GM10266 (cell line): Measurements from ENCODE around the gene CARNS1.

Experiments
- DNase-seq: peaks from one replicate; pipeline ENCODE4 v3.0.0; 2012; ENCODE audit errors: extremely low spot score
- CTCF ChIP-seq: IDR thresholded peaks from 2 replicates; pipeline ENCODE4 v1.5.1; 2012; ENCODE audit warnings: mild to moderate bottlenecking, low read depth; ENCODE audit not compliant: control insufficient read depth, insufficient read depth; ENCODE audit errors: missing control alignments

CARNS1 gene

GRCh38 chr11:67455054-67455453 lies 39.6 kb downstream of the CARNS1 start, which contains the start of gene CABP4:
TSS of gene CABP4 (plus strand) at chr11:67455354. CDS start at chr11:67455424, 70 bp downstream.
- no peak for TF ChIP-seq CTCF
- DNase-seq: no peak

- no peak for TF ChIP-seq CTCF
- no peak for DNase-seq
These were observed 40.7 kb downstream of the CARNS1 start for GRCh38 chr11:67456068-67456705.

- TF ChIP-seq CTCF: no peak
- DNase-seq: no peak
These were observed 42.0 kb downstream of the CARNS1 start for GRCh38 chr11:67457453-67457852.

- DNase-seq: no peak
- no peak for TF ChIP-seq CTCF
These were observed 42.8 kb downstream of the CARNS1 start for GRCh38 chr11:67458266-67458665.

- no peak for TF ChIP-seq CTCF
- no peak for DNase-seq
These were observed 47.7 kb downstream of the CARNS1 start for GRCh38 chr11:67463186-67463585.

GRCh38 chr11:67463680-67464410 lies 48.4 kb downstream of the CARNS1 start:
- no peak for DNase-seq
- no peak for TF ChIP-seq CTCF
